Measurements from ENCODE around the gene NFU1.

The NFU1 gene

DNA sequence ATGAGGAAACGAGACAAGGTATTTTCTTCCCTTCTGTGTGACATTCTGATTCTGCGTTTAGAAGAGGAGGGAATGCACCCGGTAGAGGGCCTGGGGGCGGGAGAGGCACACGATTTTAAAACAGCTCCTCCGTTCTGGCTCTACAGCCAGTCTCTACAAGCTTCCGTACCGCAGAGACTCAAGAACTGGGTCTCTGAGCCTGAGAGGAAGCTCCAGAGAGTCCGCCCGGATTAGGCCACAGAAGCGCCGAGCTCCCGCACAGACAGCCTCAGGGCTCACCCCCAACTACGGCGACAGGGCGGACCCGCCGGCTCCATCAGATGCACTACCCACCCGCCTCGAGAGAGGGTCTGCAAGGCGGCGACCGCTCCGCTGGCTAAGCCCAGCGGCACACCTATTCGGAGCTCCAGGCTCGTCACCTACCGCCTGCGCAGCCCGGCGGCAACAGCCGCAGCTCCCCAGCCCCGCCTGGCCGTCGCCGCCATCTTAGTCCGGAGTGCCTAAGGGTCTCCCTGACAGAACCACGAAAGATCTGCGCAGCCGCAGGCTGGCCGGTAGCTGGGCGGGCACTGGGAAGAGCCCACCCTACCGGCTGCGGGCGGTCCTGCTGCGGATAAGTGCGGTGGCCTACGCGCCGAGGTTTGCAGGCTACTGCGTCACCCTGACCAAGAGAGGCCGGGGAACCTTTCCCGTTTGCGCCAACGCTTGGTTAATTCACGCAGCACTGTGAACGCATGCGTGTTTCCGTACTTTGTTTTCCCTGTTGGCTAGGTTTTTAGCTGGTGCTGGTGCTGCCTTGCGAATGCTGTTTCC, at the start of gene NFU1:
NFU1 (minus strand) TSS at position 498 of the 813 bp plus-strand sequence; CDS start at position 485, 13 bp downstream.
- DNase-seq, result peak; percentile 70

DNA sequence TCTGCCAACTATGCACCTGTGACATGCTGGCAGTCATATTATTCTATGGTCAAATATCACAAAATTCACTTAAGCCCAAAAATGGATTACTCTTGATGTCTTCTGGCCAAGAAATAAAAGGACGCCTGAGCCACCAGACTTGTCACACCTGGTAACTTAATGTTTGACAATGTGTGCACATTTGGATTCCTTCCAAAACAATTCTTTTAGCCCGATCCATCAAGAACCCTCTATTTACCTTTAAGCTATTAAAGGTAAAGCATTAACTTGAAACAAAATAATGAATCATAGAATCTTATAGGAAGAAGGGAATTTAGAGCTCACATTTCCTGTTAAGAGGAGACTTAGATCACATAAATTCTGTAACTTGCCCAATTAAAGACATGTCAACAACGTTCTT, 46.5 kb upstream of the NFU1 start:
- peak; percentile 51 for DNase-seq

DNA sequence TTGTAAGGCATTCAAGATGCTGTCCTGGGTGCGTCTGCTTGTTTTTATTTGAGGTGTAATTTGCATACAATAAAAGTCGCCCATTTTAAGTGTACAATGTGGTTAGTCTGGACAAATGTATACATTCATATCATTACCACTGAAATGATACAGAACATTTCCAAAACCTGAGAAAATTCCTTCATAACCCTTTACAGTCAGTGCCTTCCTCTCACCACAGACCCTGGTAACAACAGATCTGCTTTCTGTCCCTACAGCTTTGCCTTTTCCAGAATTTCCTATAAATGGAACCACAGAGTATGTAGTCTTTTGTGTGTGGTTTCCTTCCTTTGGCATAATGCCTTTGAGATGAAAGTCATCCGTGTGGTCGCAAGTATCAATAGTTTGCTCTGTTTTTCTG, 45.8 kb upstream of the NFU1 start:
- peak; percentile 11 for DNase-seq

DNA sequence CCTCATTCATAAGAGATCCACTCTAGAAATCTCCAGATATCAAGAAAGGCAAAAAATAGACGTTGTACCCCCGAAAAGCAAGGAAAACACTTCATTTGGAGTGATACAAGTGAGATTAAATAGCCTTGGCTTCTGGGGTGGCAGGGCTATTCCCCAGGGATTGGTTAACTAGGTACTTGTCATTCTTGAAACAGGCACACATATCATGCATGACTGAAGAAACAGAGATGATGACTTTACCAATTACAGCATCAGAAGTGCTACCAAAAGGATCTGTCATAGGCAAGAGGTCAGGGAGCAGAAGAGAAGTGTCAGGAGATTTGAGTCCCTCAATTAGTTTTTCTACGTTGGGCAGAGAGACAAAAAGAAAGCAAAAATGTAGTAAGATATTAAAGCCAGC, 45.2 kb upstream of the NFU1 start:
- DNase-seq, result no peak

DNA sequence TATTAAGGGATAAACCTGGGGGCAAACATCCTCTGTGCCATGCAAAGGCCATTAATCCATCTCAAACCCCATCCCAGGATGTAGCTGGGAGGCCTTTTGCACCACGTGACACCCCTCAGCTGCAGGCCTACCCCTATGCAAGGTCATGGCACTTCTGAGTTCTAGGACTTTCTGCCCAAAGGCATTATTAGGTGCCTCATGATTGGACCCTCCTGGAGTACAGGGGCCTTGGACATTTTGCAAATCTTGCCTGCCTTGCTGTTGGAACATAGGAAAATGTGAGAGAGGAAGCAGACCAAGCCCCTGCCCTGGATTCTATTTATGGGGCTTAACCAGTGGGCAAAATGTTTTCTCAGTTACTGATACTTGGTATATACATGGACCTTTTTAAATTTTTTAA, 44.2 kb upstream of the NFU1 start:
- no peak for DNase-seq

DNA sequence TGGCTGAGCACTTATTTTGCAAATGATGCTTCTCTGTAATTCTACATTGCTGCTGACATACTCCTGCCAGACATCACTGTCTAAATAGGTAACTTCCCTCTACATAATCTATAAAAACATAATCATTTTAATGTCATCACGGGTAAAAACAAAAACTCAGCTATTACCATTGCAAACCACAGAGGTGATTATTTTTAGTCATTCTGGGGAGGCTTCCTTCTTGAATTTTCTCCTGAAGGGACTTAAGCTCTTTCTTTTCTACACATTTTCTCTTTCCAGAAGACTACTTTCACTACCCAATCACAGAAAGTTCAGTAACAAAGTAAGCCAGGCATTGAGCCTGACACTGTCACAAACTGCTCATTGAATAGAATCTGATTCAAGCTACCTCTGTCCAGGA, 40.4 kb upstream of the NFU1 start:
- no peak for DNase-seq

DNA sequence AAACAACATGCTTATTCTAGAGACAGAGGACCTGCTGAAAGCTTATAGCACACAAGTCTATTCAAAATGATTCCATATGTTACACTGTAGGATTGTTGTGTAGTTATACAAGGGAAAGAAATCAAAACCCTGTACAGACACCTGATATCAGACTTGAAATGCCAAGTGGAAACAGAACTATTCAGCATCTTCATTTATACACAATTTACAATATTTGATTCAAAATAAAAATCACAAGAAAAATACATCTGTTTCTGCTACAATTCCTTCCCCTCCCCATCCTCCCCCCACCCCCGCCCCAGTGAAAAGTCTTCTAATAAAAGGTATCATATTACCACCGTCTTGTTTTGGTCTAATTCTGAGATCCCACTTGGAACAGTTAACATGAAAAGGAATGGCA, 37.5 kb upstream of the NFU1 start:
- no peak for DNase-seq

DNA sequence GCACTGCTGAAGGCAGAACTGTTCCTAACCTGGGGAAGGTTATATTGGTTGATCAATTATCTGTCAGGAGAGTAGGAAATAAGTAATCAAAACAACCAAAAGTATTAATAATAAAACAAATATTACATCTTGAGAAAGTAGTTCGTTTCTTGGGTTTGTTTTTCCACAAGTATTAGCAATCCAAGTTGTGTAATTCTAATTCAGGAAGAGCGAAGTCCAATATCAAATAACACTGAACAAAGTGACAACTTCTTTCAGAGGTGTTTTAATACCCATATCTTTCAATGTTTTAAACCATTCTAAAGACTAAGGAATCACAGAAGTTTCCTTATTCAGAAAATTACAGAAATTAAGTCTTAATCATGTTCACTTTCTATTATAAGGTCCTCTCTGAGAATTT, 34.6 kb upstream of the NFU1 start:
- DNase-seq, result no peak

DNA sequence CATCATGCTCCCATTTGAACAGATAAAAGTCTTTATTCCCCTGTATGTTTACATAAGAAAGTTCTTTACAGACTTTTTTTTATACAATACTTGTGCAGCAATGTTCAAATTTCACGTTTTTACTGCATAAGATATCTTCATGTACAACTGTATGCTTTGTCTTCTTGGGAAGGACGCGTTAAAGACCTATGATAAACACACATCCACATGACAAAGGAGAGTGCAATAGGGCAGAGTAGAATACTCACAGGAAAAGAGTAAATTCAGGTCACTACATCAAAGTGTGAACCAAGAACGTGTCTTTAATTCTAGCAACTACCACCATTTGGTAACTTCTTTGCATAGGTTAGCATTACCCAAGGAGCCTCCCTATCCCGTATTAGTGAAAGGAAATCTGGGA, 33.7 kb upstream of the NFU1 start:
- DNase-seq, result no peak

DNA sequence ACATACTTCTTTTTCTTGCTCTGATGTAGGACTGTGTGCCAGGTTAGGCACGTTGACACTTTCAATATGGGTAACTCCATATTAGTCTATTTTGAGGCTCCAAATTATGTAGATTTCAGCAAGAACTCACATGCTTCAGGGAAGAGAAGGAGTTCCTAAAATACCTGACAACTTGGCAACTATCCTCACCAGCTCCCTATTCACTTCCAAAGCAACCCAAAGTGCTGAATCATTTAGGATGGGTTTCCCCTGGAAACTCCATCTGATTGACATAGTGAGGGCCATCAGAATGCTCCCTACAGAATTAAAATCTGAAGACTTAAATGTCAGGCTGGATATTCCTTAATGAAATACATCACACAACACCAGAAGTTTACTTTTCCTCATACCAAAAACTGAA, 32.5 kb upstream of the NFU1 start:
- no peak for DNase-seq

DNA sequence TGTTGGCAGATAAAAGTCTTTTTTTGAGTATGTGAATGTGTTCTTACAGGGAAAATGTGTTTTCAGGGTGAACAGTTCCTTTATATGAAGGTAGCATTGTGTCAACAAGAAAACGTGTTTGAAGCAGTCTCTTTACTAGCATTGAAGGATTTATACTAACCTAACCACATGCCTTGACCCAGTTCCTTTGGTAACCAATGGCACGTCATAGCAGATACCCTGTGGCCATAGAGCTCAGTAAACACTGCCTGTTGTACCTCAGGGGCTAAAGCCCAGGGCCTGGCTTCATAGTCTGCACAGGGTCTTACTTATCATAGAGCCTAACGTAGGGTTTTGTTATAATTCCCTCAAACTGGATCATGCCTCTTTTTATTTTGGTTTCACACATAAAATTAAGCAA, 32.1 kb upstream of the NFU1 start:
- no peak for DNase-seq

DNA sequence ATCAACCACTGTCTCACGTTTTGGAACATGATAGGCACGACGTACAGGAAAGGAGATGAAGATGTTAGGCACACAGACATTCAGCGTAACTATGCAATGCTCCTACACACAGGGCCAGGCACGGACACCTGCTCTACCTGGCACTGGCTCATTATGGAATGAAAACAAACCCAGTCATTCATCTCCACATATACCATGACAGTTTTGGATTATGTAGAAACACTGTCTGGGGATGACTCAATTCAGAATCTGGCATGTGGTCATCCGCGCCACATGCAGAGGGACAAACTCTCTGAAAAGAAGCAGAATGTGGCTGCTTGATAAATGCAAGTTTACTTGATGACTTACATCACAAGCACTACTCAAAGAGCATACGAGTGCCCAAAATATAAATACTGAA, 29.5 kb upstream of the NFU1 start:
- DNase-seq, result no peak

DNA sequence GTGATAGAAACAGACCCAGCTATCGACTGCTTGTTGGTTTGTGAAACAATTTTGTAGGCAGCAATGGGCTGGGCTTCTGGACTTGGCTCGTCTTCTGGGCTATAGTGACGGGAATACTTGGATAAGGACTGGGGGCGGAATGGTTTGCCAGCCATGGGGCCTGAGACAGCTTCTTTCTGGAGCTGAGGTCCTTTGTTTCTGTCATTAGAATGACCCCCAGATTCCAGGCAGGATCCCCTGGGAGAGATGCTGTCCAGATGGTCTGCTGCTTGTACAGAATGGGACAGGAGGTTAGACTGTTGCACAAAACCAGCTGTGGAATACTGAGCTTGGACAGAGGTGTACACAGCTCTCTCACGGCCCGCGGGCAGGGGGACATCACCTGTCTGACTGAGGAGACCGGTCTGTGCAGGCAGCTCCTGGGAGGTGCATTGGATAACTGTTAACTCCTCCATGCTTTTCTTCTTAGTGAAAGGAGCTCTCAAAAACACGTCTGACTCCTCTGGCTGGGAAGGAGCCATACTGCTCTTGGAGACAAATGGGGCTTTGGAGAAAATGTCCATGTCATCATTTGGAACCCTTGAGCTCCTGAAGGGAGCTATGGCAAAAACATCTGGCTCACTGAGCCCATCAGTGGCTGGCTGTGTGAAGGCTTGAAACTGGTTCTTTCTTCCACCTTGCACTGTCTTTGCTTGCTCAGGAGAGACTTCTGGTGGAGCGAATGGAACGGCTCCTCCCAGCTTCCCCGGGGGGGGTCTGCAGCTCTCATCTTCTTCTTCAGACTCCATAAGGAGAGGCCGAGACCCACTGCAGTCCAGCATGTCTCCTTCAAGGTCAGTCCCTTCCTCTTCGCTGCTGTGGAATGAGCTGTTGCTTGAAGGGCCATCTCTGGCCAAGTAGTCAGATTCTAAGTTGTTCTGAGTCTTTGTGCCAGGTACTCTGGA, 28.6 kb upstream of the NFU1 start:
- DNase-seq, result no peak

DNA sequence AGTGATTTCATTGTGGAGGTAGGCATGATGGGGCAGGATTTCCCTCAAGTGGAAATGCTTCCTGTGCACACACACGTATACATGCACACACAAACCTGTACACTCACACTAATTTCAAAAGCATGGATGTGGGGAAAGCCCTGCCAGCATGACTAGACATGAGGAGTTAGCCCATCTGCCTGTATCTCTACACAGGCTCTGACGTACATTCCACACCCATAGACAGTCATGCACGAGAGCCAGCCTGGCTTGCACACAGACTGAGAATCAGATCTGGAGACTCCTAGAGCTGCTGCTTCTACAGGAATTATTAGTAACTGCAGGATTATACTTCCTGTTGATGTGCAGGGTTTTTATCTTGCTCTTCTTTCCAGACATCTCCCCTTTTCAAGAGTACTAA, 27.3 kb upstream of the NFU1 start:
- DNase-seq, result no peak

DNA sequence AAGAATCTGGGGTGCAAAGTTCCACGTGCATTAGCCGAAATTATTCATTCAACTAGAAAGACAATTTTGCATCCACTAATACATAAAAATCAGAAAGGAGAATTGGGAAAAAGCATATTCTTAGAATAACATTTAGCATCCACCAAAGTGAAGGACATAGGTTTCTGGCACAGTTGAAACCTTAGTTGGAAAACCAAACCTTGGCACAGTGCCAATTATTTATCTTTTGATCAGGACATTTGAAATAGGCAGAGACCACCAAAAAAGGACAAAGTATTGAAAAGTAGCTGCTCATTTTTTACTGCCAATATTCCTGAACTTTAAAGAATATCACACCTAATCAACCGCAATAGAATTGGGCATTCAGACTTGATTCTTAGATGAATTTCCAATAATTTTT, 25.5 kb upstream of the NFU1 start:
- no peak for DNase-seq

DNA sequence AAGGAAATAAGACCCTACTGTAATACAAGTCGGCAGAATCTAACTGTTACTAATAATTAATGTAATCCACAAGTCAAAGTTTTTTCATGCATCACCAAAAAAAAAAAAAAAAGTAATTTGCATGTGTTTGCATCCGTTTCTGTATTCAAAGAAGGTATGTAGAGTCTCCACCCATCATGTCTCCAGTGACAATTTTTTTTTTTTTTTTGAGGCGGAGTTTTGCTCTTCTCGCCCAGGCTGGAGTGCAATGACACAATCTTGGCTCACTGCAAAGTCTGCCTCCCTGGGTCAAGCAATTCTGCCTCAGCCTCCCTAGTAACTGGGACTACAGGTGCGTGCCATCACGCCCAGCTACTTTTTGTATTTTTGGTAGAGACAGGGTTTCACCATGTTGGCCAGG, 24.2 kb upstream of the NFU1 start:
- DNase-seq, result no peak

DNA sequence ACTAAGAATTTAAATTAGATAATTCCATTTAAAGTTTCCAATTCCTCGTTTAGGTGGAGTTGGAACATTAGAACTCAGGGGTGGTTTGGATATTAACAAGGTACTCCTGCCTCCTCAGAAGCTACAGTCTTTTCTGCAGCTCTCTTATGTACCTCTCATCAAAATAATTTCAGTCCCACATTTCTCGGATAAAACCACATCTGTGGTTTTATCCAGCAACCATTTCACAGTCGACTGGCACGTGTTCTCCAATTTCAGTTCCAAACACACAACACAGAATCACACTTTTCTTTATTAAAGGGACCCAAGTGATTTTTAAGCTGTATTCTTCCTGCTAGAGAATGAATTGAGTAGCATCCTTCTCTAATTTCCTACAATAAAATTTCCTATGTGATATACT, 22.7 kb upstream of the NFU1 start:
- no peak for DNase-seq

DNA sequence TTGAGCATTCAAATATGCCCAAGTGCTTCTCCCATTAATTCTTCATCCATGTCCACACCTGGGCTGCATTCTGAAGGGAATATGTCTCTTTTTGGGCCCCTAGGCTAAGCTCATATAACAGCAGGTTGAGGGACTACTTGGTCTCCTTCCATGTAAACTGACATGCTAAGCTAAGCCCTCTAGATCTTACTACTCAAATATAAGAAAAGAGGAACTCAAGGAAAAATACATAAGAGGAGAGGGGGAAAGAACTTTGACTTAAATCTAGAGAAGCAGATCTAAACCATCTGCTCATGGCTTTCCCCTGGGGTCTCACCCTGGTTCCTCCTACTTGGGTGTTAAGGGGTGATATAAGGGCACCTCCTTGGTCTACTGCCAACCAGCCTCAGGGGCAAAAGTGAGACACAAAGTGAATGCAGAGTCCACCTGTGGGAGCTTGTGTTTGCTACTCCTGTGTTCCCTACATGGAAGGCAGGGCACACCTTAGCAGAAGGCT, 19.8 kb upstream of the NFU1 start:
- no peak for DNase-seq

DNA sequence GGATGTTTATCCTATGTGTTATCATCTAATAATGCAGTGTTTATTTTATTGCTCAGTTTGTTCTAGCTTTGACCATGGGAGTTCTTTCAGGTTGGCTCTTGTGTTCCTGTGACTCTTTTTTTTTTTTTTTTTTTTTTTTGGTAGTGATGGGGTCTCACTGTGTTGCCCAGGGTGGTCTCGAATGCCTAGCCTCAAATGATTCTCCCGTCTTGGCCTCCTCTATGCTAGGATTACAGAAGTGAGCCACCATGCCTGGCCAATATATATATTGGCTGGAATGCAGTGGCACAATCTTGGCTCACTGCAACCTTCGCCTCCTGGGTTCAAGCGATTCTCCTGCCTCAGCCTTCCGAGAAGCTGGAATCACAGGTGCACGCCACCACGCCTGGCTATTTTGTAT, 18.9 kb upstream of the NFU1 start:
- DNase-seq, result no peak

DNA sequence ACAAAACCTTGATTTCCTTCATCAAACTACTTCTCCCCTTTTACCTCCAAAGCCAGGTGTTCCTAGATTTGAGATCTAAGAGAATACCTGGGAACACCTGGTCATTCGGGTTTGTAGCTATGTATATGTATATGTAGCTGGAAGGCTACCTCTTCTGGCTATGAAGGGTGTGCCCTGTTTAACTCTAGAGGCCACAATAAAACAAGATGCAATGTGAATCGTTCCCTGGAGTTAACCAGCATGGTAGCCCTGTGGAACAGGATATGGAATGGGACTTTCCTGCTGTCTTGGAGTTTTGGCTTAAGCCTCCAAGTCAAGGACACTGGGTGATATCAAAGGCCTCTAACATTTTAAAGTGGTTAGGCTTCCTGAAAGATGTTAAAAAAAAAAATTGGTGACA, 17.7 kb upstream of the NFU1 start:
- no peak for DNase-seq

DNA sequence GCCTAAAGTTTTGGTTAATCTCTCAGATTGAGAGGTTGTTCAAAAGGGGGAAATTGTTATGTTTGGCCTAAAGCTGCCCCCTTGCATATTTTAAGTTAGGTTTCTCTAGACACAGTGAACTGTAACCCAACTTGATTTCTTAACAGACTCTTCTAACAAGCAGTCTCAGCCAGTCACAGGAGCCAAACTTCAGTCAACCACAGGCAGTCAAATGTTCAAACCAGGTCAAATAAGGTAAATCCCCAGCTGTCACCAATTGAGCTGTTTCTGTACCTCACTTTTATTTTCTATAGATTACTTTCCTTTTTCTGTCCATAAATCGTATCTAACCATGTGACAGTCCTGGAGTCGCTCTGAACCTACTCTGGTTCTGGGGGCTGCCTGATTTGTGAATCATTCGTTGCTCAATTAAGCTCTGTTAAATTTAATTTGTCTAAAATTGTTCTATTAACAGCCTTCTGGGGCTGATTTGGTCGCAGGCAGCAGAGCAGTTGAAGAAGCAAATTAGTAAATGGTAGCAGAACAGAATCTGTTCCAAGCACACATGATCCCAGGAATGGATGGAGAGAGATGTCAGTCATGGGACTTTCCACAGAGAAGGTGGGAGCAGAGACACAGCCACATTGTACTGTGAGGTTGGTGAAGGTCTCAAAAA, 16.4 kb upstream of the NFU1 start:
- DNase-seq, result no peak

DNA sequence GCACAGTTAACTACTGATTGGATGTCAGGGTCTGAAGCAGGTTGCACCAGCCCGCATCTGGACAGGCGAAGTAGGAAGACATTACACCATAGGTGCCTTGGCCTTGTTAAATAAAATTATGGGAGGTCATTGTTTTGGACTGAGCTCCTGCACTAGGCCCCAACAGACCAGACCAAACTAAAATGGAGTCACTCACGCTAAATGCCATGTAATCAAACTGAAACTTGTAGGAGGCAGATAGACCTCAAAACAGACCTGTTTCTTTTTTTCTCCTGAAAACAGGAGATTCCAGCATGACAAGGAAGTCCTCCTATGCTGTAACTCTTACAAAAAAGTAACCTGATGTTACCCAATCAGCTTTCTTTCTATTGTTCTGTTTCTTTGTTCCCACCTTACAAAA, 15.5 kb upstream of the NFU1 start:
- no peak for DNase-seq

DNA sequence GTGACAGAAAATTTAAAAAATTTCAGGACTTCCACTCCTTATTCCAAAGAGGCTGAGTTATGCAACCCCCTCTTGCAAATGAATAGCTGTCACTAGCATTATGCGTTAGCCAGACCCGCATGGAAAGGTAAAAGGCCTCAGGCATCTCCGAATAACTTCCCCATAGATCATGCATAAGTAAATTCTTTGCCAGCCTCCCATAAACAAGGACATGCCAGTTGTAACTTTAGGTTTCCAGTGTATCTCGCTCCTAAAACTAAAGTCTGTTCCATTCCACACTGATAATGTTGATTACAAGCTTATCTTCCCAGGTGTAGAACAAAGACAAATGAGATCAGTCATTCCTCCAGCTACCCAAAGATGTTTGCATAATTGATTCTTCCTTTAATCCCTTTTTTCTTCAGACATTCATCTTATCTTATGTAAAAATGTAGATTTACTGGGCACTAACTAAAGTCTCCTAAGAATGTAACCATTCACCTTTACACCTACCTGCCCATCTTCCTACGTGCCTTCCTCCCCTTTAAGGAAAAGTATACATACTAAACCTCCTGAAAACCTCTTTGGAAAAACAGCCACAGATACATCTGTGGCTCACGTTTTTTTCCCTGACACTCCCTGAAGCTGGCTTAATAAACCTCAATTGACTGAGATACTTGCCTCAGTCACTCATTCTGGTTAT, 13.6 kb upstream of the NFU1 start:
- DNase-seq, result no peak

All from NCI-H748 treated with DMSO at 0.1 percent for 48 hours (cell line).